Neural cell (in vitro differentiated cells): ENCODE data around the gene SGPP2. TPM values are rescaled to one million over a fixed set of nuclear protein-coding genes. Genes with fewer than 3 reads are reported as not detected.

Experiments used
- H2AFZ ChIP-seq: fragments of 200-600, 300-800 bp; sonication (generic), shearing (Covaris generic); 2 replicates; pipeline ENCODE4 v1.6.0; 2014; ENCODE audit warnings: low read depth, mild to moderate bottlenecking, antibody characterized with exemption, low read length, moderate library complexity
- H3F3A ChIP-seq: fragments of 200-600 bp; shearing (Covaris generic); 2 replicates; pipeline ENCODE4 v1.6.1; 2016; ENCODE audit warnings: mild to moderate bottlenecking, moderate library complexity, mixed read lengths, antibody characterized with exemption, low read length; ENCODE audit not compliant: insufficient read depth, poor library complexity, severe bottlenecking
- H3K27ac ChIP-seq: fragments of 200-600, 300-800 bp; sonication (generic), shearing (Covaris generic); 2 replicates; pipeline ENCODE4 v1.5.1; 2014; ENCODE audit warnings: mild to moderate bottlenecking, low read length, moderate library complexity
- H3K27me3 ChIP-seq: fragments of 300-800, 200-600 bp; sonication (generic), shearing (Covaris generic); 2 replicates; pipeline ENCODE4 v1.6.0; 2014; ENCODE audit warnings: mild to moderate bottlenecking, low read depth, low read length, moderate library complexity; ENCODE audit not compliant: insufficient read depth
- H3K36me3 ChIP-seq: fragments of 300-800, 200-600 bp; sonication (generic), shearing (Covaris generic); 2 replicates; pipeline ENCODE4 v1.5.1; 2014; ENCODE audit warnings: mild to moderate bottlenecking, antibody characterized with exemption, low read length, moderate library complexity; ENCODE audit not compliant: insufficient read depth
- H3K4me2 ChIP-seq: fragments of 300-800, 200-600 bp; sonication (generic), shearing (Covaris generic); 2 replicates; pipeline ENCODE4 v1.6.0; 2014; ENCODE audit warnings: mild to moderate bottlenecking, low read length
- H3K4me3 ChIP-seq: fragments of 300-800, 200-600 bp; sonication (generic), shearing (Covaris generic); 2 replicates; pipeline ENCODE4 v1.5.1; 2014; ENCODE audit warnings: mild to moderate bottlenecking, low read length, moderate library complexity
- H3K79me2 ChIP-seq: fragments of 200-600 bp; shearing (Covaris generic); replicated peaks from 2 replicates; pipeline ENCODE4 v1.6.0; 2014; ENCODE audit warnings: mild to moderate bottlenecking, low read length, moderate library complexity; ENCODE audit not compliant: insufficient read depth
- H3K9ac ChIP-seq: fragments of 300-800, 200-600 bp; sonication (generic), shearing (Covaris generic); 2 replicates; pipeline ENCODE4 v1.6.1; 2016; ENCODE audit warnings: mild to moderate bottlenecking, low read length, mixed read lengths
- H3K9me2 ChIP-seq: fragments of 200-600 bp; shearing (Covaris generic); 2 replicates; pipeline ENCODE4 v1.6.1; 2016; ENCODE audit warnings: mild to moderate bottlenecking, low read length, mixed read lengths; ENCODE audit not compliant: insufficient read depth
- H3K9me3 ChIP-seq: fragments of 200-600, 300-800 bp; sonication (generic), shearing (Covaris generic); 2 replicates; pipeline ENCODE4 v1.6.1; 2016; ENCODE audit warnings: mild to moderate bottlenecking, mixed run types, low read length, moderate library complexity, mixed read lengths
- H4K20me1 ChIP-seq: fragments of 200-600 bp; shearing (Covaris generic); 2 replicates; pipeline ENCODE4 v1.6.1; 2016; ENCODE audit warnings: mild to moderate bottlenecking, mixed run types; ENCODE audit not compliant: insufficient read depth
- CTCF ChIP-seq: fragments of 450-650 bp; IDR thresholded peaks from 2 replicates; pipeline ENCODE4 v1.5.1; 2014; ENCODE audit warnings: antibody characterized with exemption, mild to moderate bottlenecking, moderate library complexity; ENCODE audit not compliant: poor library complexity, severe bottlenecking
- EP300 ChIP-seq: fragments of 450-650 bp; conservative IDR thresholded peaks from 2 replicates; pipeline ENCODE4 v1.6.1; 2014; ENCODE audit warnings: antibody characterized with exemption, mild to moderate bottlenecking, moderate library complexity; ENCODE audit not compliant: poor library complexity, severe bottlenecking
- EZH2 ChIP-seq: fragments of 200-600, 300-800 bp; shearing (Covaris generic), sonication (generic); IDR thresholded peaks from 2 replicates; pipeline ENCODE4 v1.6.1; 2014; ENCODE audit warnings: antibody characterized with exemption, low read length, borderline replicate concordance, mild to moderate bottlenecking; ENCODE audit not compliant: insufficient read depth, poor library complexity, severe bottlenecking
- MXI1 ChIP-seq: fragments of 450-650 bp; conservative IDR thresholded peaks from 2 replicates; pipeline ENCODE4 v1.6.1; 2014; ENCODE audit warnings: antibody characterized with exemption, mild to moderate bottlenecking; ENCODE audit not compliant: poor library complexity, severe bottlenecking
- POLR2AphosphoS5 ChIP-seq: IDR thresholded peaks from 2 replicates; pipeline ENCODE4 v1.6.1; 2012
- RAD21 ChIP-seq: fragments of 450-650 bp; conservative IDR thresholded peaks from 2 replicates; pipeline ENCODE4 v1.6.1; 2014; ENCODE audit warnings: antibody characterized with exemption, mild to moderate bottlenecking, moderate library complexity
- REST ChIP-seq: IDR thresholded peaks from 2 replicates; pipeline ENCODE4 v1.6.1; 2012; ENCODE audit warnings: borderline replicate concordance
- SMC3 ChIP-seq: fragments of 450-650 bp; conservative IDR thresholded peaks from 2 replicates; pipeline ENCODE4 v1.6.1; 2014; ENCODE audit warnings: antibody characterized with exemption, mild to moderate bottlenecking, moderate library complexity; ENCODE audit not compliant: poor library complexity
- TAF1 ChIP-seq: IDR thresholded peaks from 2 replicates; pipeline ENCODE4 v1.6.1; 2012; ENCODE audit warnings: low read depth
- polyA plus RNA-seq: library from polyadenylated mRNA; depleted of rRNA; stranded (reverse); fragments of >200 nt; gene quantifications from 2 replicates; pipeline ENCODE4 v1.2.3, GENCODE V29; 2014

Gene SGPP2
- polyA plus RNA-seq, 1 donor from 2014 or later = 0.38 TPM

GRCh38 chr2:222398446-222398885, 25.9 kb upstream of the SGPP2 start:
- TF ChIP-seq REST = peak; percentile 89
- peak; percentile 55 for TF ChIP-seq POLR2AphosphoS5
- no peak for TF ChIP-seq TAF1

GRCh38 chr2:222399038-222399783, 25.1 kb upstream of the SGPP2 start:
- Histone ChIP-seq H3K4me2 (peak overlapping the region; percentile 0), H3K27me3 (no peaks in the 10 kb centered on the region), H2AFZ (no peak overlapping the region), H3F3A (no peaks in the 10 kb centered on the region), H3K4me3 (peak overlapping the region; percentile 28), H3K9ac (peak overlapping the region; percentile 5), H3K9me3 (no peaks in the 10 kb centered on the region), H3K36me3 (no peaks in the 10 kb centered on the region), H4K20me1 (no peaks in the 10 kb centered on the region), H3K27ac (peak overlapping the region; percentile 67), H3K9me2 (no peaks in the 10 kb centered on the region), H3K79me2 (no peaks in the 10 kb centered on the region)
- TF ChIP-seq REST (no peak), RAD21 (no peak), CTCF (no peak), EP300 (no peak), MXI1 (no peak), EZH2 (no peak), SMC3 (no peak), POLR2AphosphoS5 (no peak), TAF1 (no peak)

More at GRCh38 chr2:222398446-222398885, 25.9 kb upstream of the SGPP2 start:
- H4K20me1 ChIP-seq = no peaks in the 10 kb centered on the region
- no peaks in the 10 kb centered on the region for H3K9me3 ChIP-seq
- no peak overlapping the region for H3K4me3 ChIP-seq
- H3K4me2 ChIP-seq = no peak overlapping the region
- H3K27me3 ChIP-seq = no peaks in the 10 kb centered on the region
- no peaks in the 10 kb centered on the region for H3K9me2 ChIP-seq
- H3K36me3 ChIP-seq = no peaks in the 10 kb centered on the region
- H3K27ac ChIP-seq = peak overlapping the region; percentile 67
- H3K79me2 ChIP-seq = no peaks in the 10 kb centered on the region
- no peak overlapping the region for H2AFZ ChIP-seq
- H3K9ac ChIP-seq = no peak overlapping the region
- no peaks in the 10 kb centered on the region for H3F3A ChIP-seq
